ENCODE data around the gene UBR3.
"Not testable (repeated sequence)": the region's sequence is repeated elsewhere in the genome, so short reads cannot be mapped to it uniquely, and the experiment has no call there.

Gene UBR3, protein sequence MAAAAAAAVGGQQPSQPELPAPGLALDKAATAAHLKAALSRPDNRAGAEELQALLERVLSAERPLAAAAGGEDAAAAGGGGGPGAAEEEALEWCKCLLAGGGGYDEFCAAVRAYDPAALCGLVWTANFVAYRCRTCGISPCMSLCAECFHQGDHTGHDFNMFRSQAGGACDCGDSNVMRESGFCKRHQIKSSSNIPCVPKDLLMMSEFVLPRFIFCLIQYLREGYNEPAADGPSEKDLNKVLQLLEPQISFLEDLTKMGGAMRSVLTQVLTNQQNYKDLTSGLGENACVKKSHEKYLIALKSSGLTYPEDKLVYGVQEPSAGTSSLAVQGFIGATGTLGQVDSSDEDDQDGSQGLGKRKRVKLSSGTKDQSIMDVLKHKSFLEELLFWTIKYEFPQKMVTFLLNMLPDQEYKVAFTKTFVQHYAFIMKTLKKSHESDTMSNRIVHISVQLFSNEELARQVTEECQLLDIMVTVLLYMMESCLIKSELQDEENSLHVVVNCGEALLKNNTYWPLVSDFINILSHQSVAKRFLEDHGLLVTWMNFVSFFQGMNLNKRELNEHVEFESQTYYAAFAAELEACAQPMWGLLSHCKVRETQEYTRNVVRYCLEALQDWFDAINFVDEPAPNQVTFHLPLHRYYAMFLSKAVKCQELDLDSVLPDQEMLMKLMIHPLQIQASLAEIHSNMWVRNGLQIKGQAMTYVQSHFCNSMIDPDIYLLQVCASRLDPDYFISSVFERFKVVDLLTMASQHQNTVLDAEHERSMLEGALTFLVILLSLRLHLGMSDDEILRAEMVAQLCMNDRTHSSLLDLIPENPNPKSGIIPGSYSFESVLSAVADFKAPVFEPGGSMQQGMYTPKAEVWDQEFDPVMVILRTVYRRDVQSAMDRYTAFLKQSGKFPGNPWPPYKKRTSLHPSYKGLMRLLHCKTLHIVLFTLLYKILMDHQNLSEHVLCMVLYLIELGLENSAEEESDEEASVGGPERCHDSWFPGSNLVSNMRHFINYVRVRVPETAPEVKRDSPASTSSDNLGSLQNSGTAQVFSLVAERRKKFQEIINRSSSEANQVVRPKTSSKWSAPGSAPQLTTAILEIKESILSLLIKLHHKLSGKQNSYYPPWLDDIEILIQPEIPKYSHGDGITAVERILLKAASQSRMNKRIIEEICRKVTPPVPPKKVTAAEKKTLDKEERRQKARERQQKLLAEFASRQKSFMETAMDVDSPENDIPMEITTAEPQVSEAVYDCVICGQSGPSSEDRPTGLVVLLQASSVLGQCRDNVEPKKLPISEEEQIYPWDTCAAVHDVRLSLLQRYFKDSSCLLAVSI (N-terminal part only)

DNA sequence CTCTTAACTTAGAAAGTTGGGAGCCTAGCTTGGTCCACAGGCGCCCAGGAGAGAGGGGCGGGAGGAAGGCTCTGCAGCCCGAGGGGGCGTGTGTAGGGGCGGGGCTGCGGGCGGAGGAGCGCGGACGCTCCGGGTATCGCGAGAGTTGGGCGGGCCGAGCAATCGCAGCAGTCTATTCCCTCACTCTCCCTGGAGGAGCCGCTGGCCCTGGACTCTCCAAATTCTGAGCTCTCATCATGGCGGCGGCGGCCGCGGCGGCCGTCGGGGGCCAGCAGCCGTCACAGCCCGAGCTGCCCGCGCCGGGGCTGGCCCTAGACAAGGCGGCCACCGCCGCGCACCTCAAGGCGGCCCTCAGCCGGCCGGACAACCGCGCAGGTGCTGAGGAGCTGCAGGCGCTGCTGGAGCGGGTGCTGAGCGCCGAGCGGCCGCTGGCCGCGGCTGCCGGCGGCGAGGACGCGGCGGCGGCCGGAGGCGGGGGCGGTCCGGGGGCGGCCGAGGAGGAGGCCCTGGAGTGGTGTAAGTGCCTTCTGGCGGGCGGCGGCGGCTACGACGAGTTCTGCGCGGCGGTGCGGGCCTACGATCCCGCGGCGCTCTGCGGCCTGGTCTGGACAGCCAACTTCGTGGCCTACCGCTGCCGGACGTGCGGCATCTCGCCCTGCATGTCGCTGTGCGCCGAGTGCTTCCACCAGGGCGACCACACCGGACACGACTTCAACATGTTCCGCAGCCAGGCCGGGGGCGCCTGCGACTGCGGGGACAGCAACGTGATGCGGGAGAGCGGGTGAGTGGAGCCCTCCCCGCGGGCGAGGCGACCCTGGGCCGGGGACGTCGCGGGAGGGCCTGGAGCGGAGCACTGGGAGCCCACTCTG is at the start of gene UBR3:
Gene UBR3 (plus strand): TSS at position 183 of the 869 bp plus-strand sequence. CDS start 54 bp downstream, at position 237.
- DNase-seq = peak; percentile 45 to 85 (median 72)

DNA sequence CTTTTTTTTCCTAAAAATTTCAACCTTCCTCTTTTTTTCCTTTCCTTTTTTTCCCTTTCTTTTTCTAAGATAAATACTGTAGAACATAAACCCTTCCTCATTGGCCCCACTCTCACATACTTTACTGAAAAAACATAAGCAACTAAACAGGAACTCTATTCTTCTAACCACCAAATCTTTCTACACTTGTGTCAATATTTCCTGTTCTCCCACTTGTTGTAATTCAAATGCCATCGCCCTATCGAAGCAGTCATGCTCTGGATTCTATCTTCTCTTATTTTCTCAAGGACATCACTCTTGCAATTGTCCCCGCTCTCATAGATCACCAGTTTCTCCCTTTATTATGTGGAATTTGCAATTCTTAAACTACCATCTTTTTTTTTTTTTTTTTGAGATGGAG is 48.8 kb upstream of the UBR3 start:
- no peak for DNase-seq

GRCh38 chr2:169781249-169782013 is 45.8 kb upstream of the UBR3 start:
- no peak for DNase-seq

DNA sequence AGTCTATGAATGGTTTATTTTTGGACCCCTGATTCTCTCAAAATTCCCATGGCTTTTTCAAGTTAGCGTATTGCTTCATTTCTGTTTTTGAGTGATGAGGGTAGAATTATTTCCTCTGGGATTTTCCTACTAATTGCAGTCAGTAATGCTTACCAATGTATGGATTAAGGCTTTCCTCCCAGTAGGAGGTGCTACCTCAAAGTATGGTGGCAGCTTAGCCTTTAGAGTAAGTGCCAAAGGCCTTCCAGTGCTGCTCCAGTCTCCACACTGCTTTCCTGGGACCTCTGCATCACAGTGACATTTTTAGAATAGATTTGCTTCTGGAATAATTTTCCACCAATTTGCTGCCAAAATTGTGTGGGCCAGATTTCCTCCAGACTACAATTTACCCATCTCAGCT is 44.7 kb upstream of the UBR3 start:
- no peak for DNase-seq

DNA sequence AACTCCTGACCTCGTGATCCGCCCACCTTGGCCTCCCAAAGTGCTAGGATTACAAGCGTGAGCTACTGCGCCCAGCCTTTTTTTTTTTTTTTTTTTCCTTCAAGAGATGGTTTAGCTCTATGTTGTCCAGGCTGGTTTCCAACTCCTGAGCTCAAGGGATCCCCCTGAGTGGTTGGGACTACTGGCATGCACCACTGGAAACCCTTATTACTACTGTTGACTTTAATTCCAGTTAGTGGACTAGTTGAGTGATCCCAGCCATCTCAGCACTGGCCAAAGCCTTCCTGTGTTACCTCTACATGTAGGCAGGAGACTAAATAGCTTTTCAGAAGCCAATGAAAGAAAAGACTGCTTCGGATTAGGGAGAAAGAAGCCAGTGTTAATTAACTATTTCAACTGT is 36.7 kb upstream of the UBR3 start:
- DNase-seq = no peak

DNA sequence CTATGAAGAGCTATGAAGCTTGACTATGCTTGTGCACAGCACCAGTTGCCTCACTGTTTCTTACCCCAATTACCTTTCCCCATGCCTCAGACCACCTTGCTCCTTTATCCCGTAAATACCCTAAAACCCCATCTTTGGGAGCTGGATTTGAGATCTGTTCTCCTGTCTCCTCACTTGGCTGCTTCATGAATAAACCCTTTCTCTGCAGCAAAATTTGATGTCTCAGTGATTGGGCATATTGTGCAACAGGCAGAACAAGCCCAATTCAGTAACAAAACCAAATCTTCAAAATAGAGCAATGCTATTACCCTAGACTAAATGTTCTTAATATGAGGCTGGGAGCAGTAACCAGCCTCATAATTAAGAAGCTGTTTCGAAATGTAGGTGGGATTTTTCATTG is 32.1 kb upstream of the UBR3 start:
- no peak for DNase-seq

- no peak for DNase-seq
These were observed 30.8 kb upstream of the UBR3 start for GRCh38 chr2:169796441-169796840.

DNA sequence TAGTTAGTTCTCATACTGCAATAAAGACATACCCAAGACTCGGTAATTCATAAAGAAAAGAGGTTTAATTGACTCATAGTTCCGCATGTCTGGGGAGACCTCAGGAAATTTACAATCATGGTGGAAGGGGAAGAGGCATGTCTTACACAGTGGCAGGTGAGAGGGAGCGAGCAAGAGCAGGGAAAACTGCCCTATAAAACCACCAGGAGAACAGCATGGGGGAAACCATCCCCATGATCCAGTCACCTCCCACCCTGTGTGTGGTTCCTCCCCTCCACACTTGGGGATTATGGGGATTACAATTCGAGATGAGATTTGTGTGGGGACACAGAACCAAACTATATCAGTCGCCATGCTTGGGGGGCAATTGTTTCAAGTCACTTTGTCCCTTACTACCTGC is 29.7 kb upstream of the UBR3 start:
- DNase-seq = no peak

DNA sequence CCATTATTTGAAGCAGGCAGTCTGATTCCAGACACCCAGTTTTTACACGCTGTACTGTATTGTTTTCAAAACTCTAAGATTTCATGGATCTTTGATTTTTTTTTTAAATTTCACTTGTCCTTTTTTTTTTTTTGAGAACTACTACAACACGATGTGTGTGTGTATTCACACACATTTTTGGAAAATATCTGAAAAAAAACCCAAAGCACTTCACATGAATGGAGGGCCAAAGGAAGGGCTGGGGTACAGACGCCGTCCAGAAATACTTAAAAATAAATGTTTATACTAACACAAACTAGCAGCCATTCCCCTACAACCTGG is 28.9 kb upstream of the UBR3 start:
- no peak for DNase-seq

- peak; percentile 78 to 87 (median 80) for DNase-seq
These were observed 28.3 kb upstream of the UBR3 start, which contains the start of gene SSB for GRCh38 chr2:169798718-169799592. Gene SSB, plus strand, starts transcription at chr2:169798871. Its CDS starts 2,090 bp downstream, at chr2:169800961.

- no peak for DNase-seq
These were observed 23.8 kb upstream of the UBR3 start for GRCh38 chr2:169803480-169803879.

- no peak for DNase-seq
These were observed 20.7 kb upstream of the UBR3 start for GRCh38 chr2:169806586-169806985.

DNA sequence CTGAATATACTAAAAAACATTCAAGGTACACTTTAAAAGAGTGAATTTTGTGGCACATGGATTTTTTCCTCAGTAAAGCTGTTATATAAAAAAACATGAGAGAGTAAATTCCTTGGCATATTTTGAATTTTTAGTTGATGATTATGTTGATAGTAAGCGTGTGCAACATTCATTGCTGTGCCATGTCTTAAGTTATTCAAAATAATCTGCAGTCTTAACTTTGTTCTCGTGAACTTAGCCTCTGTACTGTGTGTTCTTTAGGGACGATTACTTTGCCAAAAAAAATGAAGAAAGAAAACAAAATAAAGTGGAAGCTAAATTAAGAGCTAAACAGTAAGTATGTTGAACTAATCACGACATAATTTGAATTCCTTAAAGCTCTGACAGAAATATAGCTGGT is 19.0 kb upstream of the UBR3 start:
- DNase-seq = no peak

- no peak for DNase-seq
These were observed 11.4 kb upstream of the UBR3 start for GRCh38 chr2:169815849-169816248.

- not testable (repeated sequence) for DNase-seq
These were observed 10.3 kb upstream of the UBR3 start for GRCh38 chr2:169816961-169817360.

DNA sequence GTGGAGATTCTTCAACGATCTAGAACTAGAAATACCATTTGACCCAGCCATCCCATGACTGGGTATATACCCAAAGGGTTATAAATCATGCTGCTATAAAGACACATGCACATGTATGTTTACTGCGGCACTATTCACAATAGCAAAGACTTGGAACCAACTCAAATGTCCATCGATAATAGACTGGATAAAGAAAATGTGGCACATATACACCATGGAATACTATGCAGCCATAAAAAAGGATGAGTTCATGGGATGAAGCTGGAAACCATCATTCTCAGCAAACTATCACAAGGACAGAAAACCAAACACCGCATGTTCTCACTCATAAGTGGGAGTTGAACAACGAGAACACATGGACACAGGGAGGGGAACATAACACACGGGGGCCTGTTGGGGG is 9.9 kb upstream of the UBR3 start:
- not testable (repeated sequence) for DNase-seq

DNA sequence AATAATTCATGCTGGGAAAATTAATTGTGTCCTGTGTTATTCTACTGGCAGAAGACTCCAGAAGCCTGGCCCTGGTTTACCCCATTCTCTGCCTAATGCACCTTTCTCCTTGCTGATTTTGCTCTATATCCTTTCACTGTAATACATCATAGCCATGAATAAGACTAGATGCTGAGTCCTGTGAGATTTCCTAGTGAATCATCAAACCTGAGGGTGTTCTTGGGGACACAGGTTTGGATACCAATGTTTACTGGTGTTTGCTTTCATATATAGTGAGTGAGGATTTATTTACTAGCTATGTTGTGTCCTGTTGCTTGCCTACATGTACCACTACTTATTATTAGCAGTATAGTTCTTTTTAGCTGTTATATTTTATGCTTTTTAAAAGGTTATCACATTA is 9.0 kb upstream of the UBR3 start:
- DNase-seq = no peak

DNA sequence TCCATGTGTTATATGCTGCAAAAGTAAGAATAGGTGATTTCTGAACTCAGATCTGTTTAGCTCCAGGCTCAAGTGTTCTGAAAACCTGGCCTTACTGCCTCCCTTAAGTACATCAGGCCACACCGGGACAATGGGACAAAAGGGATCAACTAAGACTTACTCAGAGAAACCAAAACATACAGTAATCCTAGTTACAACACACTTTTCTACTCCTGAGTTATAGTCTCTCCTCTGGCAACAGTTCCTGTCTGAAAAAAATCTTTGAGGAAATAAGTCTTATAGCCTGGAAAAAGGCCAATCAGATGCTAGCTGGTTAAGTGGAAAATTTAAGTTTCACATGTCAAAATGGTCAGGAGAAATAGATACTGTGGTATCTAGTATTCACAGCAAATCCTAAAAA is 8.1 kb upstream of the UBR3 start:
- DNase-seq = no peak

GRCh38 chr2:169820101-169820500 is 7.2 kb upstream of the UBR3 start:
- not testable (repeated sequence) for DNase-seq

GRCh38 chr2:169822036-169822435 is 5.2 kb upstream of the UBR3 start:
- DNase-seq = no peak
